Spleen (tissue), 7 donors: ENCODE results near the gene NTNG1.

Source experiments
- CTCF ChIP-seq, 11 experiments: fragments of 200-600 bp in 7 of 11; fragments of 450-650 bp in 4 of 11; sonication (generic) in 4 of 11; IDR thresholded peaks in 8 of 11; conservative IDR thresholded peaks in 3 of 11; 1 replicate in 7 of 11; 2 replicates in 4 of 11; pipeline versions ENCODE4 v1.4.0 to v1.8.0; 2016 to 2021; ENCODE audit warnings: antibody characterized with exemption in 11 of 11, inconsistent platforms in 4 of 11, mild to moderate bottlenecking in 1 of 11
- POLR2A ChIP-seq, 3 donors: fragments of 450-650 bp; IDR thresholded peaks; one replicate each; pipeline ENCODE4 v1.5.1; 2017; ENCODE audit warnings: antibody characterized with exemption in 3 of 3, mild to moderate bottlenecking in 1 of 3
- POLR2AphosphoS5 ChIP-seq, 3 donors: sonication (generic); formaldehyde crosslinking; IDR thresholded peaks; one replicate each; pipeline ENCODE4 v1.5.1; 2017; ENCODE audit warnings: antibody characterized with exemption in 3 of 3
- donor health status: DM: no; HTN: no; CAD: no; lungs with moderate emphysema.
- donor health status: DM: no; HTN: no; CAD: no.
- donor health status: DM: no; HTN: no; CAD: no.

DNA sequence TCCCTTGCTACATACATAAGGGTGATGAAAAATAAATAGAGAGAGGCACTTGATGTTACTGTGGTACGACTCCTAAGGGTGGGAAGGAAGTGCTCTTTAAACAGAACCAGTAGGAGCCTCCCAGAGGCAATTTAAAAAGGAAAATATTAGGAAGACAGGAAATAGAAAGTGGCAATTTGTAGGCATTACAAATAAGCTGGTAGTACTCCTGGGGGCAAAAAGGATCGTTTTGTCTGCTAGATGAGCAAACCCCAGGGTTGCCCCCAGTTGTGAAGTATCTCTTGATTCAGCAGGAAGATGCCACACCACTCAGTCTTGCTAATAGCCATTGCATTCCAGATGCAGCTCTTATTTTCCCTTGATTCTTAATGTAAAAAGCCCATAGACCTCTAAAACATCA is 303.0 kb downstream of the NTNG1 start:
- TF ChIP-seq CTCF (IDR thresholded peaks at IDR 0.05 in 8 of 11, conservative IDR thresholded peaks at IDR 0.05 in 3 of 11), result no peak
- no peak for TF ChIP-seq POLR2AphosphoS5 (IDR thresholded peaks at IDR 0.05)
- no peak for TF ChIP-seq POLR2A (IDR thresholded peaks at IDR 0.05)
